ENCODE measurements around the gene MBNL2.
"Not testable (repeated sequence)": the region's sequence is repeated elsewhere in the genome, so short reads cannot be mapped to it uniquely, and the experiment has no call there.

Gene MBNL2

DNA sequence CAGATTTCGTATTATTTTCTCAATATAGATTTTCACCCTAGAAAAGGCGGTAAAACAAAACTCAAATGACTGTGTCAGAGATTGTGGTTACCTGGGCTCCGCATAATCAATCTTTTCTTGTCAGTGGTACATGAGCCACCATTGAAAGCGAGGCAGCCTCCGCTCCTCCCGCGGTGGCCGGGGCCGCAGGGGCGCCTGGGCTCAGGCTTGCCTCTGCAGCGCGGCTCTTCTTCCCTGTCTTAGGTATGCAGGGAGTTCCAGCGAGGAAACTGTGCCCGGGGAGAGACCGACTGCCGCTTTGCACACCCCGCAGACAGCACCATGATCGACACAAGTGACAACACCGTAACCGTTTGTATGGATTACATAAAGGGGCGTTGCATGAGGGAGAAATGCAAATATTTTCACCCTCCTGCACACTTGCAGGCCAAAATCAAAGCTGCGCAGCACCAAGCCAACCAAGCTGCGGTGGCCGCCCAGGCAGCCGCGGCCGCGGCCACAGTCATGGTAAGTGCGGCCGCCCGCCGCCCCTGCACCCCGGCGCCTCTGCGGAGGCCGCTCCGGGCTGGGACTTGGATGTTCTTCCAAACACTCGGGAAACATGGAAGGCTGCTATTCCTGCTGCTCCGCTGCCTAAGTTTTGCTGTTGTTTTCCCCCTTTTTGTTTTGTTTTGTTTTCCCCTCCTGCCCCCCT is 124.6 kb downstream of the MBNL2 start:
- DNase-seq (ENCODE audit: low read depth in 2 of 2), result no peak

DNA sequence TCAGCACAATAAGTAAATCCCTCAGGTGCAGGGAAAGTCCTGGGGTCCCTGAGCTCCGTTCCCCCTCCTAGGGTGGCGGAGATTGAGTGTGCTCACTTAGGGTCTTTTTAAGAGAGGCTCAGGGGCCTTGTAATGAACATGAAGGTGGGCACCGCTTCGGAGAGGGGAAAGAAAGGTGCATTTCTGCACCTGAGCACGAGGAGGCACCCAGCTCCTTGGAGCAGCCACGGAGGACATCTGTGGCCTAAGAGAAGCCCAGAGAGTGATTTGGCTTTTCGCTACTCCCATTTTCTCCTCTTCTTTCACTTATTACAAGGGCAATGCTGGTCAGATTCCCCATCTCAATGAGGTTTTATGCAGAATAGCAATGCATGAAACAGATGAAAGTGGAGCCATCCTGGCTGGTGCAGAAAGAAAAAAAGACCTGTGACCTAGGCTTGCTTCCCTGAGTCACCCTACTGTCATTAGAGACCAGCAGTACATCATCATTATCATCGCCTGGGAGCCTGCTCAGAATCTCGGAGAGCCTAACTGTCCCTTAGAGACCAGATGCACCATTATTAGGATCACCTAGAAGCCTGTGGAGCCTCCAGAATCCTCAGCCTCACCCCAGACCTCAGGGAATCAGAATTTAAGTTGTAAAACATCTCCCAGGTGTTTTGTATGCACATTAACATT is 125.3 kb downstream of the MBNL2 start:
- DNase-seq (ENCODE audit: low read depth in 2 of 2), result no peak

DNA sequence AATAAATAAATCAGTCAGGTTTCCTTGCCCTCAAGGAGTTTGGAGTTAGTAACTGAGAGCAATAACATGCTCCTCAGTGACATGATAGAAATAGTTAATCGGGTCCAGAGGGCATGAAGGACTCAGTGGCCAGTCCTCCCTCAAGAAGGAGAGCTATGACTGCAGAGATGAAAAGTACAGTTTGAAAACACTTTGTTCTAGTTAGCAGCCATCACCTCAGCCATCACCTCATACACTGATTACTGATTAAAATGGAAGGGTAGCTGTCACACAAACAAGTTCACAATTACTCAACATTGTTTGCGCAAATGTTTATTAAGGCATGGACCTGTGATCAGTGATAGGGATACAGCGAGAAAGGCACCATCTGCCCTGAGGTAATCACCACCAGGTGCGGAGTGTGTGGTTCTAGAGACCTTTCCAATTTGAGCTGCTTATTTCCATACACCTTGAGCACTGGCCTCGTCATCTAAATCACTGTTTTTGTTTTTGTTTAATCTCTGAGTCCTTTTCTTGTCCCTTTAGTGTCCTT is 126.5 kb downstream of the MBNL2 start:
- DNase-seq (ENCODE audit: low read depth in 2 of 2), result no peak

- DNase-seq (ENCODE audit: low read depth in 2 of 2), result not testable (repeated sequence)
These were observed 129.9 kb downstream of the MBNL2 start for GRCh38 chr13:97352012-97352411.

DNA sequence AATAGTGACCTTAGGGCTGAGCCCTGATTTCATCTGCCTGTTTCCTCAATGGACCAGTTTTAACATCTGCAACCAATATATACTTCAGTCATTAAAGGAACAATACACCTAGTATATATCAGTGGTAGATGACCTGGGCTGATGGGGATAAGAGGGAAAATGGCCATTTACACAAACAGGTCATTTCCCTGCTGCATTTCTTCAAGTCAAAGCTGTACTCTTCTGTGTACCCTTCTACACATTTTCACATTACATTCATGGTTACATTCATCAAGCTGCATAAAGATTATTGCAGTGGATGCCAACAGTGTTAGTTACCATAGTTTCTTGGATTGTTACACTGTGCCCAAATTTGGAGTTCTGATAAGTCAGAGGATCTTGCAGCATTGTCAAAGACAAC is 130.7 kb downstream of the MBNL2 start:
- no peak for DNase-seq (ENCODE audit: low read depth in 2 of 2)

DNA sequence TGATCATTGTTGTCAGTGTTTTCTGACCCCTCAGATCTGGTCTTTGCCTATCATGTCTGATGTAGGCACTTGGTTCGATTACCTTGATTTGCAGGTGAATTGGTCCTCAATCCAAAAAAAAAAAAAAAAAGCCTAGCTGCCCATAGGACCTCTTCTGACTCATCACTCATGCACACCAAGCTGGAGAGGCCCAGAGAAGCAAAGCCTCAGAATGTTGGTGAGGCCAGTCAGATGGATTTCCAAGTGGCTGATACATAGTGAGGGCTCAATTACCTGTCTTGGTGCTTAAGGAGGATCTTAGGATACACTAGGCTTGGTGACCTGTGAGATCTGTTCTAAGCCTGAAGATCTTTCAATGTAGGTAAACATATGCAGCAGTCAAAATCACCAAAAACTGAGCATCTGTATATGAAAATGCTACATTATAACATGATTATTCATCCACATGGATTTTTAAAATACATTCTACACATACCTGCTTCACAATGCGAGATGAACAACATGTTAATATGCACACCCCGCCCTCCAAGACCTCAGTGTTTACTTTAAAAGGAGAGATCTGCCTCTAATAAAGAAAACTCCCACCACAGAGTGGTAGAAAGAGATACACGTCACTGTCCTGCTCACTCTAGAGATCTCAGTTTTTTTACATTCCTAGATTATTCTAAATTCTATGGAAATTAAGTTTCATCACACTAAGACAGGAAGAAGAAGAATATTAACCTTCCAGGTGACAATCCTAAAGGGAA is 132.0 kb downstream of the MBNL2 start:
- no peak for DNase-seq (ENCODE audit: low read depth in 2 of 2)

- DNase-seq (ENCODE audit: low read depth in 2 of 2), result no peak
These were observed 132.7 kb downstream of the MBNL2 start for GRCh38 chr13:97354808-97355207.

- DNase-seq (ENCODE audit: low read depth in 2 of 2), result no peak
These were observed 134.5 kb downstream of the MBNL2 start for GRCh38 chr13:97356592-97356991.

- DNase-seq (ENCODE audit: low read depth in 2 of 2), result peak in 1 of 2 donors; percentile 14
These were observed 137.3 kb downstream of the MBNL2 start for GRCh38 chr13:97359181-97360057.

GRCh38 chr13:97360610-97361009 is 138.5 kb downstream of the MBNL2 start:
- DNase-seq (ENCODE audit: low read depth in 2 of 2), result no peak

GRCh38 chr13:97364031-97364430 is 141.9 kb downstream of the MBNL2 start:
- DNase-seq (ENCODE audit: low read depth in 2 of 2), result no peak

GRCh38 chr13:97364827-97365226 is 142.7 kb downstream of the MBNL2 start:
- DNase-seq (ENCODE audit: low read depth in 2 of 2), result no peak

DNA sequence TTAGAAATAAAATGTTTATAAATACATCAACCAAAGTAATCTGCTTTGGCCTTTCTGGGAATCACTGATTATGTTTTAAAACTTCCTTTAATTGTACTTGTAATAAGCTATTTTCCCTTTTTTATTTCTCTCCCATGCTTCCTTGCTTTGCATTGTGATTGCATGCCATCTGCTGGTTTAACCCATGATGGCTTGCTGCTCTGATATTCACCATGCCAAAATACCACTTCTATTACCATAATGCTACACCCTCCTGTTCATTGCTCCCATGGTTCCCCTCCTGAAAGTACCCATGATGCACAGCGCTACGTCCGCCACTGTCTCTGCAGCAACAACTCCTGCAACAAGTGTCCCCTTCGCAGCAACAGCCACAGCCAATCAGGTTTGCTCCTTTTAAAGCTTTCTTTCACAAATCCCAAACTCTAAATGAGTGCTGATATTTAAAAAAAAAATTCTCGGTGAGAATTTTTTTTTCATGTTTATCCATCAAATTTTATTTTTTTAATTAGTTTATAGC is 144.1 kb downstream of the MBNL2 start:
- no peak for DNase-seq (ENCODE audit: low read depth in 2 of 2)

DNA sequence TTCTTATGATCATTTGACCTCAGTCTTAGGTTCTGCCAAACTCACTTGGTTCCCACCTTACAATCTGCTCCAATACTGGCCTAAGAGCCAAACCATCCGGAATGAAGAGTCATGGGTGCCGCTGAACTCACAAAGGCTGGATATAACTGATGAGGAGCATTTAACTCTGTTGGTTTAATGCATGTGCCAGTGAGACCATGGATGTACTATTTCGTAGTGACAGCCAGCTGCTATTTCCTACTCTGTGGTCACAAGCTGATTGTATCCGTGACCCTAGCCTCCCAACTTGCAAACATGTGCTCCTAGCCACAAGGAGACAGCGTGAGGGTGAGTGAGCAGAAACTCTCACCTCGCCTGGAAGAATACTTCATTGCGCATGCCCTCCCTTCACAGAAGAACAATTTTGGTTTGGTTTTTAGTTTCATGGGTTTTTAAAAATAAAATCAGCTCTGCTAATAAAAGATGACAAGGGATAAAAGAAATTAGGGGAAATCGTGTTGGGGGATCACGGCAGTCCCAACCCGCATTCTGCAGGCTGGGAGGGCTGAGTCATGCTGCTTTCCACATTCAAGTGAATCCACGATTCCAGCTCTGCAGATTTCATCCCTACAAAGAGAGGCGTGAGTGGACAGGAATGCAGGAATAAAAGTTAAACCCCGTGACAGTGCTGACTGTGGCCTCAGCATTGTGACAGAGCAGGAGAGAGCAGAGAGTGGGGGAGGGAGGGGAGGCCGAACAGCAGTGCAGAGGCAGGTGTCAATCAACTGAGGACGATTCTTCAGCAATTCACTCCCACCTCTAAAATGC is 145.1 kb downstream of the MBNL2 start:
- DNase-seq (ENCODE audit: low read depth in 2 of 2), result no peak

- DNase-seq (ENCODE audit: low read depth in 2 of 2), result no peak
These were observed 147.2 kb downstream of the MBNL2 start for GRCh38 chr13:97369261-97369893.

DNA sequence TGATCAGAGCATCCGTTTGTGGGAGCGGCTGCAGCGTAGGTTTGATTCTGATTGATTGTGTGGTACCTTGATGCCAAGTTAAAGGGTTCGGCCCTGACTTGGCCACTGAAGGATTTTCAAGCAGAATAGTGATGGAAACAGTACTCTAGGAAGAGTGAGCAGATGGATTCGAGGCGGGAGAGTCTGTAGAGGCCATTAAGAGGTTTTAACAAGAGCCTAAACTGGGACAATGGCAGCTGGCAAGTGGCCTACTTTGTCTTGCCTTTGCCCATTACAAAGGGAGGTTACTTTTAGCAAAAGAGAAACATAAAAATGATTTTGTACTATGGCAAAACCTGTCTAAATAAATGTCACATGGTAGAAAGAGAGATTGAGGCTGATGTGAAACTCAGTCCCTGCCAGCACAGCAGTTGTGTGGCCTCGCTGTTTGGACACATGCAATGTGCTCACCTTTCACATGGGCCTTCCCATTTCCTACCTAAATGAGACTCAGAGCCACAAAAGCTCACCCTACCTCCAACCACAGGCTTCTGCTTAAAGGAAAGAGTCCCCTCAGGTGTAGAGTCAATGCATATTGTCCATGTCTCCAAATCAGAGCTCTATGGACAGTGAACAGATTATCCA is 149.5 kb downstream of the MBNL2 start:
- DNase-seq (ENCODE audit: low read depth in 2 of 2), result no peak

GRCh38 chr13:97372936-97373335 is 150.8 kb downstream of the MBNL2 start:
- no peak for DNase-seq (ENCODE audit: low read depth in 2 of 2)

GRCh38 chr13:97373787-97374186 is 151.7 kb downstream of the MBNL2 start:
- no peak for DNase-seq (ENCODE audit: low read depth in 2 of 2)

- no peak for DNase-seq (ENCODE audit: low read depth in 2 of 2)
These were observed 154.8 kb downstream of the MBNL2 start for GRCh38 chr13:97376981-97377380.

GRCh38 chr13:97379386-97379785 is 157.3 kb downstream of the MBNL2 start:
- no peak for DNase-seq (ENCODE audit: low read depth in 2 of 2)
